Lower leg skin (tissue), 4 donors: ENCODE measurements around the gene HSD17B12. TPM values are rescaled to one million over a fixed set of nuclear protein-coding genes. Genes with fewer than 3 reads are reported as not detected.

Source experiments
- DNase-seq, 2 donors: peaks; one replicate each; pipeline ENCODE4 v3.0.0-alpha.2; 2019; ENCODE audit warnings: low spot score in 2 of 2
- H3K4me3 ChIP-seq: fragments of 200-600 bp; sonication (generic); 2 replicates; pipeline ENCODE4 v1.5.1; 2017; ENCODE audit warnings: mild to moderate bottlenecking, low read depth; ENCODE audit not compliant: poor library complexity, severe bottlenecking
- POLR2A ChIP-seq, 2 donors: fragments of 450-650 bp; IDR thresholded peaks; one replicate each; pipeline ENCODE4 v1.6.1; 2016 to 2017; ENCODE audit warnings: antibody characterized with exemption in 2 of 2, mild to moderate bottlenecking in 1 of 2, moderate library complexity in 1 of 2
- WGBS, 2 donors: methylation state at CpG; one replicate each; pipeline ENCODE4 v1.1.5; 2018; 5-methylcytosine and 5-hydroxymethylcytosine counted together
- intact Hi-C: fragments of 100-400 bp; cut with DNase I; formaldehyde crosslinking; loops from one replicate; pipeline ENCODE4 v1.15.0; 2023; ENCODE audit warnings: low total_unique reads
- total RNA-seq, 4 donors: library from RNA; depleted of rRNA; stranded (reverse); fragments of >200 nt; gene quantifications; one replicate each; pipeline ENCODE4 v1.1.0, GENCODE V29; 2016
- TF ChIP-seq, protein P1 (sequence below), 3 donors: fragments of 450-650 bp; IDR thresholded peaks; one replicate each; pipeline ENCODE4 v1.5.1; 2016; ENCODE audit warnings: antibody characterized with exemption in 3 of 3, mild to moderate bottlenecking in 3 of 3, moderate library complexity in 2 of 3

The HSD17B12 gene
- total RNA-seq, 4 donors from 2014 or later = 32.0 to 69.7 (median 46.6) TPM

DNA sequence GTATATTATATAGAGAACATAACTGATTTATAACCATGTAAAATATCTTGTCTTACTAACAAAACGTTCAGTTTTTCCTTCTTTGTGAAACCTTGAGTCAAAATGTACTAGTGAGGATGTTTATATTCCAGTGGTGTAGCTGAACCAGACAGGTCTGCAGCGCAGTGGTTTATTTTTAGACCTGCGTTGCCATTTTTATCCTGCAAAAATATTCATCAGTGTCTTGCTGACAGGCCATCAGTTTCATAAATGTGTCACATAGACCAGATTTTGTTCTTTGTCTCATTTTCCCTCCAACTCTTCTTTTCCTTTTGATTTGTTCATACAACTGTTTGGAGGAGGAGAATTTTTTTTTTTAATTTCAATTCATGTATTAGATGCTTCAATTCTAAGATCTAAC lies 43.1 kb downstream of the HSD17B12 start:
- 57 to 58% methylated on average over 3 of the region's 3 CpGs for WGBS, 2 donors
- DNase-seq = no peak
- no peak for TF ChIP-seq POLR2A (IDR thresholded peaks at IDR 0.05)
- TF ChIP-seq, protein P1, sequence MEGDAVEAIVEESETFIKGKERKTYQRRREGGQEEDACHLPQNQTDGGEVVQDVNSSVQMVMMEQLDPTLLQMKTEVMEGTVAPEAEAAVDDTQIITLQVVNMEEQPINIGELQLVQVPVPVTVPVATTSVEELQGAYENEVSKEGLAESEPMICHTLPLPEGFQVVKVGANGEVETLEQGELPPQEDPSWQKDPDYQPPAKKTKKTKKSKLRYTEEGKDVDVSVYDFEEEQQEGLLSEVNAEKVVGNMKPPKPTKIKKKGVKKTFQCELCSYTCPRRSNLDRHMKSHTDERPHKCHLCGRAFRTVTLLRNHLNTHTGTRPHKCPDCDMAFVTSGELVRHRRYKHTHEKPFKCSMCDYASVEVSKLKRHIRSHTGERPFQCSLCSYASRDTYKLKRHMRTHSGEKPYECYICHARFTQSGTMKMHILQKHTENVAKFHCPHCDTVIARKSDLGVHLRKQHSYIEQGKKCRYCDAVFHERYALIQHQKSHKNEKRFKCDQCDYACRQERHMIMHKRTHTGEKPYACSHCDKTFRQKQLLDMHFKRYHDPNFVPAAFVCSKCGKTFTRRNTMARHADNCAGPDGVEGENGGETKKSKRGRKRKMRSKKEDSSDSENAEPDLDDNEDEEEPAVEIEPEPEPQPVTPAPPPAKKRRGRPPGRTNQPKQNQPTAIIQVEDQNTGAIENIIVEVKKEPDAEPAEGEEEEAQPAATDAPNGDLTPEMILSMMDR (IDR thresholded peaks at IDR 0.05) = no peak
- H3K4me3 ChIP-seq = no peak overlapping the region
- intact Hi-C loops = no loop called here

DNA sequence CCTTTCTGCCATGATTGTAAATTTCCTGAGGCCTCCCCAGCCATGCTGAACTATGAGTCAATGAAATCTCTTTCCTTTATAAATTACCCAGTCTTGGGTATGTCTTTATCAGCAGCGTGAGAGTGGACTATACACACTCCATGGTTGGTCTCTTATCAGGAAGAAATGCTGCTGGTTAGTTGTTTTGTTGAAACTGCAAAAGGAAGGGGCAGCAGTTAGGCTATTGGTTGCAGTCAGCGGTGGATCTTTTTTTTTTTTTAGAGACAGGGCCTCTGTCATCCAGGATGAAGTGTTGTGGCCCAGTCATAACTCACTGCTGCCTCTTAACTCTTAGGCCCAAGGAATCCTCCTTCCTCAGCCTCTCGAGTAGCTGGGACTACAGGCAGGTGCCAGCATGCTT lies 51.7 kb downstream of the HSD17B12 start:
- no peak overlapping the region for H3K4me3 ChIP-seq
- WGBS, 2 donors = 86% methylated on average over 3 of the region's 3 CpGs
- no peak for TF ChIP-seq POLR2A (IDR thresholded peaks at IDR 0.05)
- TF ChIP-seq, protein P1 (IDR thresholded peaks at IDR 0.05) = no peak
- intact Hi-C loops = no loop called here
- DNase-seq = no peak

DNA sequence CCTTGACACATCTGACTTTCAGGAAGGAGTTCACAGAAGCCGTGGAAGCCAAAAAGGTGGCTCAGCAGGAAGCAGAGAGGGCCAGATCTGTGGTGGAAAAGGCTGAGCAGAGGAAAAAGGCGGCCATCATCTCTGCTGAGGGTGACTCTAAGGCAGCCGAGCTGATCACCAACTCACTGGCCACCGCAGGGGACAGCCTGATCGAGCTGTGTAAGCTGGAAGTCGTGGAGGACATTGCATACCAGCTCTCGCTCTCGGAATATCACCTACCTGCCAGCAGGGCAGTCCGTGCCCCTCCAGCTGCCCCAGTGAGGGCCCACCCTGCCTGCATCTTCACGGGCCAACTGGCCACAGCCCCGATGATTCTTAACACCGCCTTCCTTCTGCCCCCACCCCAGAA lies 53.7 kb downstream of the HSD17B12 start:
- WGBS, 2 donors = 93% methylated on average over 12 of the region's 12 CpGs
- DNase-seq = no peak
- TF ChIP-seq, protein P1 (IDR thresholded peaks at IDR 0.05) = no peak
- no peak for TF ChIP-seq POLR2A (IDR thresholded peaks at IDR 0.05)
- H3K4me3 ChIP-seq = no peak overlapping the region
- intact Hi-C loops = no loop called here

DNA sequence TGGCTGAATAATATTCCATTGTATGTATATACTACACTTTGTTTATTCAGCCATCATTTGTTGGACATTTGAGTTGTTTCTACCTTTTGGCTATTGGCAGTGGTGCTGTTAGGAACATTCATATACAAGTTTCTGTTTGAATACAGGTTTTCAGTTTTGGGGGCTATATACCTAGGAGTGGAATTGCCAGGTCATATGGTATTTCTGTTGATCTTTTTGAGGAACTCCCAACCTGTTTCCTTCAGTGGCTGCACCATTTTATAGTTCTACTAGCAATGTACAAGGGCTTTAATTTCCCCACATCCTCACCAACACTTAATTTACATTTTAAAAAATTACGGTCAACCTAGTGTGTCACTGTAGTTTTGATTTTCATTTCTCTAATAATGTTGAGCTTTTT lies 54.6 kb downstream of the HSD17B12 start:
- H3K4me3 ChIP-seq = no peak overlapping the region
- WGBS, 2 donors = 91 to 95% methylated on average over 1 of the region's 1 CpG
- intact Hi-C loops = no loop called here
- no peak for TF ChIP-seq POLR2A (IDR thresholded peaks at IDR 0.05)
- TF ChIP-seq, protein P1 (IDR thresholded peaks at IDR 0.05) = no peak
- no peak for DNase-seq

DNA sequence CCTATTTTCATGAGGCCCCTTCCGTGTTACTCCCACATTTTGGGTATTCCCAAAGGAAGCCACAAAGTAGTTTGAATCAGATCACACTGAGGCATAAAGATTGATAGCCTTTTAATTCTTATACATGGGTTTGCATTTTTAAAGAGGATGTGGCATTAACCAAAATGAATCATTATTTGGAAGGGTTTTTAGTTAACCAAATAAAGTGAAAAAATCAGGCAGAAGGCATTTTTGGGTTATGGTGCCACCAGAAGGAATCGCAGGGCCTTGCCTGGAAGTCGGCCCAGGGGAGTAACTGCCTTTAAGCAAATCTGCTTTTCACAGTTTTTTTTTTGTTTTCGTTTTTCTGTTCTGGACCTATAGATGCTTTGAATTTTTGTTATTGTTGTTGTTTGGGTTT lies 55.4 kb downstream of the HSD17B12 start:
- intact Hi-C loops = no loop called here
- H3K4me3 ChIP-seq = no peak overlapping the region
- WGBS, 2 donors = 43 to 52% methylated on average over 4 of the region's 4 CpGs
- no peak for DNase-seq
- TF ChIP-seq POLR2A (IDR thresholded peaks at IDR 0.05) = no peak
- TF ChIP-seq, protein P1 (IDR thresholded peaks at IDR 0.05) = no peak

DNA sequence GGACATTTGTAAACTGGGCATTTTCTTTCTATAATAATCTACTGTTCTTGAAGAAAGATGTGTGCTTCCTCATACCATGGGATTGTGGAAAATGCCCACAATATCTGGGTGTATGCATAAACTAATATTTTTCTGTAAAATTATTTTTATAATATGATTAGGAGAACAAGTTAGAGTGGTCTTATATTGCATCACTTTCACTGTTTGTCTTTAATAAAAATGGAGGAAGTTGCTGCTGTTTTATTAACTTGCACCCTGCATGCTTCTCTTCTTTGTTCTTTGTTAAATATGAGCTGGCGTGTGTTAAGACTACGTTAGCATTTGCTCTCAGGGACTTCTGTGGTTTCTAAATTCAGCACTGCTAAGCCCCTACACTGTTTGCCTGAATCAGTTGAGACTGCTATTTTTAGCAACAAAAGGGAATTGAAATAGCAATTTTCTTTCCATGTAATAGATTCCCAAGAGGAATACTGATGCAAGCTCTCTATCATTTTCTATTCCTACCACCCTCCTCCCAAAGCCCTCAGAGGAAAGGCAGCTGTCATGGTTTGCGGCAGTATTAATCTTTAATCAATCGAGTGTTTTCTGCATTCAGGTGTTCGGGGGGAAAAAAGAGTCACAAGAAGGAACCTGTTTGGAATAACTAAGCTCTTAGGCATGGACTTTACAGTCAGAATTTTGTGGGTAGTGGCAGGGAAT lies 56.1 kb downstream of the HSD17B12 start:
- no peak overlapping the region for H3K4me3 ChIP-seq
- 32 to 41% methylated on average over 5 of the region's 5 CpGs for WGBS, 2 donors
- no peak for TF ChIP-seq POLR2A (IDR thresholded peaks at IDR 0.05)
- TF ChIP-seq, protein P1 (IDR thresholded peaks at IDR 0.05) = no peak
- DNase-seq = no peak
- intact Hi-C loops = no loop called here
